Urinary bladder (tissue), 4 donors: ENCODE measurements around the gene ZNF79. TPM values are rescaled to one million over a fixed set of nuclear protein-coding genes. Genes with fewer than 3 reads are reported as not detected.

Experiments
- DNase-seq: peaks from one replicate; pipeline ENCODE4 v3.0.0-alpha.2; 2015; ENCODE audit errors: extremely low spot score
- H3K27ac ChIP-seq: one replicate; pipeline ENCODE4 v1.5.1; 2013; ENCODE audit warnings: low read depth, mild to moderate bottlenecking, moderate library complexity
- H3K36me3 ChIP-seq: one replicate; pipeline ENCODE4 v1.6.1; 2013; ENCODE audit warnings: mild to moderate bottlenecking, moderate library complexity; ENCODE audit not compliant: insufficient read depth
- H3K4me1 ChIP-seq: one replicate; pipeline ENCODE4 v1.6.1; 2013; ENCODE audit warnings: mild to moderate bottlenecking, moderate library complexity; ENCODE audit not compliant: insufficient read depth
- H3K4me3 ChIP-seq: one replicate; pipeline ENCODE4 v1.5.1; 2013; ENCODE audit warnings: low read depth, low read length
- WGBS: extraction: QIAGEN DNeasy Blood & Tissue Kit; methylation state at CpG from one replicate; pipeline ENCODE4 v1.1.7; 2013; 5-methylcytosine and 5-hydroxymethylcytosine counted together
- polyA plus RNA-seq: library from polyadenylated mRNA; stranded (reverse); fragments of 200-250 nt; gene quantifications from one replicate; pipeline ENCODE4 v1.2.3, GENCODE V29; 2013
- total RNA-seq: library from RNA; depleted of rRNA; stranded (reverse); fragments of >200 nt; gene quantifications from one replicate; pipeline ENCODE4 v1.2.3, GENCODE V29; 2014
- donor health status: healthy with polysubstance abuse.
- donor health status: healthy.

Gene ZNF79
- total and polyA plus RNA-seq, 2 donors = 6.7 to 10.7 TPM

DNA sequence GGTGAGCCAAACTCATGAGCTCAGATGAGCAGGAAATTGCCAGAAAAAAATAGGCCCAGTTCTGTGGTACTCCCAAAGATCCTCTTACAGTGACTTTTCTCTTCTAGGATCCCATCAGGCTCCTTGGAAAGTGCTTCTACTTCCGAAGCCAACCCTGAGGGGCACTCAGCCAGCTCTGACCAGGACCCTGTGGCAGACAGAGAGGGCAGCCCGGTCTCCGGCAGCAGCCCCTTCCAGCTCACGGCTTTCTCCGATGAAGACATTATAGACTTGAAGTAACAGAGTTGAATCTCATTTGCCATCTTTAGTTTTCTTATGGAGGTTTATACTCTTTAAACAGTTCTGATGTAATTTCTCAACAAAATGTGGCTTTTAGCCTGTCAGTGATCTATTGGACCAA lies 31.2 kb upstream of the ZNF79 start:
- no peak for DNase-seq
- no peak overlapping the region for H3K4me3 ChIP-seq
- WGBS = 93% methylated on average over 5 of the region's 5 CpGs
- no peaks in the 10 kb centered on the region for H3K36me3 ChIP-seq
- no peak overlapping the region for H3K27ac ChIP-seq
- no peaks in the 10 kb centered on the region for H3K4me1 ChIP-seq

DNA sequence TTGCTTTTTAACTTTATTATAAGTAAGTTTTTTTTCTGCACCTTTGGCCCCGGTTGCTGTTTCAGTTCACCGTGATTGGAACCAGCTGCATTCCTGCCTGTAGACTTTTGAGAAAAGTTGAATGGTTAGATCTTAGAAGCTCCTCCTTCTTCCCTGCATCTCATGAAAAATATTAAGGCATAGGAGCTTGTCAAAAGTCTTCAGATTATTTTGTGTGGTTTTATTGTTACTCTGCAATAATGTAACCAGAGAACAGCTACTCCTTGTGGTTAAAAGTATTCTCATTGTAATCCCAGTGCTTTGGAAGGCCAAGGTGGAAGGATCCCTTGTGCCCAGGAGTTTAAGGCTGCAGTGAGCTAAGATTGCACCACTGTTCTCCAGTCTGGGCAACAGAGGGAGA lies 30.5 kb upstream of the ZNF79 start:
- WGBS = 44% methylated on average over 2 of the region's 2 CpGs
- DNase-seq = no peak
- Histone ChIP-seq H3K4me1 (no peaks in the 10 kb centered on the region), H3K36me3 (no peaks in the 10 kb centered on the region), H3K27ac (no peak overlapping the region), H3K4me3 (no peak overlapping the region)

DNA sequence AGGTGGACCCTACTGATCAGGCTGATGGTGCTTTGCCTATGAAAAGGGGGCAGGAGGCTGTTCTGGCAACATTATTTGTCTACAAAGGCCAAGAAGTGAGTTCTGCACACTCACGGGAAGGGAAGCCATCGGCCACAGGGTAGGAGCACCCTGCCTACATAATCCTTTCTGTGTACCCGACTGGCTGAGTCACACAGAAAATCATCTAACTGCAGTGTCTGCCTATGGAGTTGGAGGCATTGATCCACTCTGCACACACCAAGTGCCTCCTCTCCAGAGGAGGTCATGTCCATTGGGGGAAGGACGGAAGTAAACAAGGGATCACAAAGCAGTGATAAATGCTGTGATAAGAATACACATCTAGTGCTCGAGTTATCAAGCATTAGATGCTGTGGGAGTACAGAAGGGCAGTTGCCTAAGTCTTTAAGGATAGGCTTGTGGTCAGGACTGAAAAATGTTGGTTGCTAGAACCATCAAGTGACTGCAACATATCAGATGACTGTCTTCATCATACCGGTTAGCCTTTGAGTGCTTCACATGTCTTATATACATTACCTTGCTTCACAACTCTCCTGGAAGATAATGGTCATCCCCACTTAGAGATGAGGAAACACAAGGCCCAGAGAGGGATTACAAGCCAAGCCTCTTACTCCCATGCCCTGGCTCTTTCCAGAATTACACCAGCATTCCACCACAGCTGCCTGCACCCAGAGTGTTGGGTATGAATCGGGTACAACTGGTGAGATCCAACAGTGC lies 28.5 kb upstream of the ZNF79 start:
- H3K4me1 ChIP-seq = no peaks in the 10 kb centered on the region
- H3K27ac ChIP-seq = no peak overlapping the region
- no peak overlapping the region for H3K4me3 ChIP-seq
- WGBS = 80% methylated on average over 7 of the region's 7 CpGs
- H3K36me3 ChIP-seq = no peaks in the 10 kb centered on the region
- no peak for DNase-seq

DNA sequence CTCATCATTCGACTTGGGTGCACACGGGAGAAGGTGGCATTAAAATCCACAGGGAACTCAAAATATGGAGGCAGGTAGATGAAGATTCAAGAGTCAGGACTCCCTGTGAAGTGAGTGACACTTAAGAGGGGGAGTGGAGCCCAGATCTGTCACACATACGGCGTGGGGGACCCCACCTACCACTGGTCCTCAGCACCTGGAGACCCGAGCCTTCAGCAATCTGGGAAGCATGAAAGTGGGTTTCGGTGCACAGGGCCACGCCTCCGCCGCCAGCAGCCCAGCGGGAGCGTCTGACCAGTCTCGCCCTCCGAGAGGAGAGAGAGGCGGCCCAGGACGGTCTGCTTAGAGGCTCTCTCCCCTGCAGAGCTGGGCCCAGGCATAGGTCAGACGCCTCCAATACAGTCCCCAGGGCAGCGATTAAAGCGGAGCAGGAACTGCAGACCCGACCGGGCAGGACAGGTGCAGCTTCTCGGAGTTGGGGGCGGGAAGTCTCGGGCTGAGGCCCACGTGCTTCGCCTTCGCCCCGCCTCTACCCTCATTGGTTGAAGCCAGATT lies 27.9 kb upstream of the ZNF79 start:
- H3K27ac ChIP-seq = no peak overlapping the region
- H3K4me3 ChIP-seq = peak overlapping the region; percentile 24
- 5% methylated on average over 27 of the region's 27 CpGs for WGBS
- H3K36me3 ChIP-seq = no peaks in the 10 kb centered on the region
- DNase-seq = no peak
- no peaks in the 10 kb centered on the region for H3K4me1 ChIP-seq

DNA sequence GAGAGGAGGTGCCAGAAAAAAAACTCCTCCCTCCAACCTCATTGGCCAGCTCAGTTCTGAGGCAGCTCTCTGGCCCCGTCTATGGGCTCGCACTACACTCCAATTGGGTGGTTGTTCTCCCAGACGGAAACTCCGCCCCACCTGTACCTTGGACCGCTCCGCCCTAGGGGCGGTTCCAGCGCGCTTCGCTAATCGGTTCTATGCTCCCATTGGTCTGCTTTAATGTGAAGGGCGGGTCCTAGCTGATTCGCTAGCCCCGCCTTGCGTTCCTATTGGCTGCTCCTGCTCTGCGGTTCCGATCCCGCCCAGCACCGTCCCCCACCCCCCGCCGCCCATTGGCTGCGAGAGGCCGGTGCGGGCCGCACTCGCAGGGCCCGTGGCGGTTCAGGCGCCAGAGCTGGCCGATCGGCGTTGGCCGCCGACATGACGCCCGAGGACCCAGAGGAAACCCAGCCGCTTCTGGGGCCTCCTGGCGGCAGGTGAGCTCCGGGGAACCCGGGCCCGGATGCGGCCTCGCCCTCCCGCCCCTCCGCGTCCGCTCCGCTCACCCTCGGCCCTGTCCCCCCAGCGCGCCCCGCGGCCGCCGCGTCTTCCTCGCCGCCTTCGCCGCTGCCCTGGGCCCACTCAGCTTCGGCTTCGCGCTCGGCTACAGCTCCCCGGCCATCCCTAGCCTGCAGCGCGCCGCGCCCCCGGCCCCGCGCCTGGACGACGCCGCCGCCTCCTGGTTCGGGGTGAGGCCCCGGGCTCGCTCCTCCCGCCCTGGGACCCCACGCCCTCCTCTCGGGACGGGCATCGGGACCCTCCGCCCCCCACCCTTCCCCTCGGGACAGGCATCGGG lies 27.2 kb upstream of the ZNF79 start, which contains the start of gene SLC2A8:
SLC2A8 (plus strand) TSS at position 362 of the 838 bp plus-strand sequence; CDS start at position 424, 62 bp downstream.
- peak within 1 kb of the TSS; percentile 69 for H3K27ac ChIP-seq
- H3K4me3 ChIP-seq = peak within 1 kb of the TSS; percentile 69
- no peaks in the 10 kb centered on the region for H3K36me3 ChIP-seq
- 1% methylated on average over 87 of the region's 87 CpGs for WGBS
- DNase-seq = peak; percentile 99
- no peaks in the 10 kb centered on the region for H3K4me1 ChIP-seq

DNA sequence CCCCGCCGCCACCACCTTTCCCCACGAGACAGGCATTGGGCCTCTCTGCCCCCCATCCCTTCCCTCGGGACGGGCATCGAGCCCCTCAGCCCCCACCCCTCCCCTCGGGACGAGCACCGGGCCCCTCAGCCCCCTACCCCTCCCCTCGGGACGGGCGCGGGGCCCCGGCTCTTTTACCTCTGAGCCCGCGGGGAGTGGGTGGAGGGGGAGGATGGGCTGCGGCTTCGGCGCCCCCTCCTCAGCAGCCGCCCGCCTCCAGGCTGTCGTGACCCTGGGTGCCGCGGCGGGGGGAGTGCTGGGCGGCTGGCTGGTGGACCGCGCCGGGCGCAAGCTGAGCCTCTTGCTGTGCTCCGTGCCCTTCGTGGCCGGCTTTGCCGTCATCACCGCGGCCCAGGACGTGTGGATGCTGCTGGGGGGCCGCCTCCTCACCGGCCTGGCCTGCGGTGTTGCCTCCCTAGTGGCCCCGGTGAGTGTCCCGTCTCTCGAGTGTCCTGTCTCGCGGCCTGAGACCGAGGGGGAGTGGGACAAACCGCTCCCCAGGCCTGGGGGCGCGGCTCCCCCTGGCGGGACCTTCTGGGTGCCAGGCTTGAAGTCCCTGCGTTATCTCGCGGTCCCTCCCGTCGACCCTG lies 26.4 kb upstream of the ZNF79 start:
- no peak for DNase-seq
- Histone ChIP-seq H3K36me3 (no peaks in the 10 kb centered on the region), H3K4me1 (no peaks in the 10 kb centered on the region), H3K4me3 (peak overlapping the region; percentile 69), H3K27ac (peak overlapping the region; percentile 69)
- under 1% methylated on average over 55 of the region's 55 CpGs for WGBS

DNA sequence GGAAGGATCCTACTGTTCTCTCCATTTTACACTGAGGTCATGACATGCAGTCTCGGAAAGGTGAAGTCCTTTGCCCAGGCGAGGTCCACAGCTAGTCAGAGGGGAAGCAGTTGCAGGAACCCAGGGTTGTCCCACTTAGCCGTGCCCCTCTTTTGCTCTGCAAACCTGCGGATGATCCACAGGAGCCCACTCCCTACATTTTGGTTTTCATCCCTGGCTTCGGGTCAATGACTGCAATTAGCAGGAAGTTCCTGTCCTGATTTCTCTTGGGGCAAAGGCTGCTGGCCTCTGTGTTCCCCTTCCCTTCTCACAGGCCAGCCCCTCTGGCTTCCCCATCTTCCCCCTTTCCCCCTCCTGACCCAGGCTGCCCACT lies 25.9 kb upstream of the ZNF79 start:
- no peak for DNase-seq
- Histone ChIP-seq H3K36me3 (no peaks in the 10 kb centered on the region), H3K4me1 (no peaks in the 10 kb centered on the region), H3K4me3 (peak overlapping the region; percentile 69), H3K27ac (no peak overlapping the region)
- WGBS = 31% methylated on average over 5 of the region's 5 CpGs

DNA sequence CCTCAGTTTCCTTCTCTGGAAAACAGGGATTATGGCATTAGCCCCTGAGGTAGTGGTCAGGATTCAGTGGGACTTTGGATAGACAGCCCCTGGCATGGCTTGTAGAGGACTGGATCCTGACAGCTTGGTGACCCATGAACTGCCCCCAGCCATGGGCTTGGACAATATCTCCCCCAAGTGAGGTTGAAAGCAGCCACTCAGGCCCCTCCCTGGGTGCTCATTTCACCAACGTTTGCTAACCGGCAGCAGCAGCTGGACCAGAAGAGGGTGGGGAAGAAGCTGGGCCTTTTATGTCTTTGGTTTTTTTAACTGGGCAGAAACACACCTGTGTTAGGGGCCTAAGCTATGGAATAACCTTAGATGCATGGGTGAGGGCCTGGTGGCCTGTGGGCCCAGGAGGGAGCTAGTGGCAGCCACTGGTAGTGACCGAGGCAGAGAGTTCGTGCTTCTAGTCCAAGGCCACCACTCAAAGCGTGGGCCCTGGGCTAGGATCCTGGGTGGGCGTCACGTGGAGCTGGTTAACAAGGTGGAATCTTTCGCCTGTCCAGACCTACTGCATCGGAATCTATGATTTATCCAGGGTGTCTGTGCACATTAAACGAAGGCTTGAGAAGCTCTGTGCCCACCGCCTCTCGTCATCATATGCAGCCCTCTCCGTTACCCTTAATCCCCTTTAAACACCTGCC lies 25.3 kb upstream of the ZNF79 start:
- 61% methylated on average over 13 of the region's 13 CpGs for WGBS
- Histone ChIP-seq H3K4me1 (no peaks in the 10 kb centered on the region), H3K27ac (no peak overlapping the region), H3K36me3 (no peaks in the 10 kb centered on the region), H3K4me3 (peak overlapping the region; percentile 69)
- DNase-seq = no peak

DNA sequence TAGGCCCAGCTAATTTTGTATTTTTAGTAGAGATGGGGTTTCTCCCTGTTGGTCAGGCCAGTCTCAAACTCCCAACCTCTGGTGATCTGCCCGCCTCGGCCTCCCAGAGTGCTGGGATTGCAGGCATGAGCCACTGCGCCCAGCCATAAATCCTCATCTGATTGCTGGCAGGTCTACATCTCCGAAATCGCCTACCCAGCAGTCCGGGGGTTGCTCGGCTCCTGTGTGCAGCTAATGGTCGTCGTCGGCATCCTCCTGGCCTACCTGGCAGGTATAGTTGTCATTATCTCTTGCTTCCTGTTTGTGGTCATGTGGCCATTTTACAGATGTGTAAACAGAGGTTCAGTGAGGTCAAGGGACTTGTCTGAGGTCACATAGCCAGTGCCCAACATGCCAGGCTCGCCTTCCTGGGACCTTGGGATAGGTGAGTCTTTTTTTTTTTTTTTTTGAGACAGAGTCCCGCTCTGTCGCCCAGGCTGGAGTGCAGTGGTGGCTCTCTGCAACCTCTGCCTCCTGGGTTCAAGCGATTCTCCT lies 24.4 kb upstream of the ZNF79 start:
- no peak for DNase-seq
- no peaks in the 10 kb centered on the region for H3K36me3 ChIP-seq
- H3K27ac ChIP-seq = no peak overlapping the region
- H3K4me1 ChIP-seq = no peaks in the 10 kb centered on the region
- no peak overlapping the region for H3K4me3 ChIP-seq
- 91% methylated on average over 14 of the region's 14 CpGs for WGBS

DNA sequence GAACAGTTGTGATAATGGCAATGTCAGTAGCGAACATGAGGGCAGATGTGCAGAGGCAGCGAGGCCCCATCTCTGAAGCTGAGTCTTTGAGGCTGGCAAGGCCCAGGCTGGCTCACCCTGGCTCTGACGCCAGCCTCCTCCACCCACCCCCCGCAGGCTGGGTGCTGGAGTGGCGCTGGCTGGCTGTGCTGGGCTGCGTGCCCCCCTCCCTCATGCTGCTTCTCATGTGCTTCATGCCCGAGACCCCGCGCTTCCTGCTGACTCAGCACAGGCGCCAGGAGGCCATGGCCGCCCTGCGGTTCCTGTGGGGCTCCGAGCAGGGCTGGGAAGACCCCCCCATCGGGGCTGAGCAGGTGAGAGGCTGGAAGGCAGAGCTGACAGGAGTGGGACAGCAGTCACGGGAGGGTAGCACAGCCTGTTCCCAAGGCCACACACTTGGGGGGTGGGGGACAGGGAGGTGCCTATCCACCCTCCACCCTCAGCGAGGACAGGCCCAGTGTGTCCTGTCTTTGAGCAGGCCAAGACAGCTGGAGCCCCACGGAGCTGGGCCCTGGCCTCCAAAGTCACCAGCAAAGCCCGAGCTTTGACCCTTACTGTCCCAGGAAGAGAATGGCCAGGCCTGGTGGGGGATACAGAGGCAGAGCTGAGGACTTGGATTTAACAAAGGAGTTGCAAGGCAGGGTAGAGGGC lies 21.6 kb upstream of the ZNF79 start:
- WGBS = 83% methylated on average over 18 of the region's 18 CpGs
- Histone ChIP-seq H3K36me3 (no peaks in the 10 kb centered on the region), H3K4me1 (no peaks in the 10 kb centered on the region), H3K27ac (no peak overlapping the region), H3K4me3 (no peak overlapping the region)
- no peak for DNase-seq

DNA sequence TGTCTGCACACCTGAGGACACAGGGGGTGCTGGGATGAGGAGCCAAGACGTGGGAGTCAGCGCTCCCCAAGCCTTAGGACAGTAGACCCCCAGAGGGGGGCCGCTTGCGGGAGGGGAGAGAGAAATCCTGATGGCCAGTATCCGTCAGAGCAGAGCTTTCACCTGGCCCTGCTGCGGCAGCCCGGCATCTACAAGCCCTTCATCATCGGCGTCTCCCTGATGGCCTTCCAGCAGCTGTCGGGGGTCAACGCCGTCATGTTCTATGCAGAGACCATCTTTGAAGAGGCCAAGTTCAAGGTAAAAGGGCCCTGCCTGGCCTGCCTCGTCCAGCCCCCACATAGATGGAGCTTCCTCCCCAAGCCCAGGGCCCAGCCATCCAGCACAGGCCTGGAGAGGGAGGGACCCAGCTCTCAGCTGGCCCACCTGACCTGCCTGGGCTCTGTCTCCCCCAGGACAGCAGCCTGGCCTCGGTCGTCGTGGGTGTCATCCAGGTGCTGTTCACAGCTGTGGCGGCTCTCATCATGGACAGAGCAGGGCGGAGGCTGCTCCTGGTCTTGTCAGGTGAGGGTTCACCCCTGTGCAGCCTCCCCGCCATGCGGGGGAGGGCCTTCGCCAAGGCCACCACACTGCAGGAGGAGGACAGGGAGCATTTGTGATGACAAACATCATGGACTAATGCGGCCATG lies 20.5 kb upstream of the ZNF79 start:
- DNase-seq = no peak
- Histone ChIP-seq H3K27ac (no peak overlapping the region), H3K4me1 (no peaks in the 10 kb centered on the region), H3K36me3 (no peaks in the 10 kb centered on the region), H3K4me3 (no peak overlapping the region)
- 88% methylated on average over 22 of the region's 22 CpGs for WGBS

DNA sequence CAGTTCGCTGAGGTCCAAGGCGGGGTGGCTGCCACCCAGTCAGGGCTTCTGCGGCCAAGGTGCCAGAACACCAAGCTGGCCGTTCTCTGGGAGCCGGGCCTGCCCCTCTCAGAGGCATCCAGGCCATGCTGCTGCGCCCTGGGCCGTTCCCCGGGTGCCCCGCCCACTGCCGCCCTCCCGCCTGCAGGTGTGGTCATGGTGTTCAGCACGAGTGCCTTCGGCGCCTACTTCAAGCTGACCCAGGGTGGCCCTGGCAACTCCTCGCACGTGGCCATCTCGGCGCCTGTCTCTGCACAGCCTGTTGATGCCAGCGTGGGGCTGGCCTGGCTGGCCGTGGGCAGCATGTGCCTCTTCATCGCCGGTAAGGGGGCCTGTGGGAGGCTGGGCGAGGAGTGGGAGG lies 19.6 kb upstream of the ZNF79 start:
- Histone ChIP-seq H3K27ac (no peak overlapping the region), H3K4me1 (no peaks in the 10 kb centered on the region), H3K4me3 (no peak overlapping the region), H3K36me3 (no peaks in the 10 kb centered on the region)
- WGBS = 92% methylated on average over 23 of the region's 23 CpGs
- no peak for DNase-seq
